ENCODE measurements around the gene RHBDF2.

- TF ChIP-seq CTCF (IDR thresholded peaks at IDR 0.05) (no peak), POLR2A (IDR thresholded peaks at IDR 0.05) (no peak)
Observed at GRCh38 chr17:76517638-76518038, 16.4 kb upstream of the RHBDF2 start.

All from testis (tissue), 2 donors.